Measurements from ENCODE around the gene HCAR3. TPM values are rescaled to one million over a fixed set of nuclear protein-coding genes. Genes with fewer than 3 reads are reported as not detected.
"Not testable (repeated sequence)": the region's sequence is repeated elsewhere in the genome, so short reads cannot be mapped to it uniquely, and the experiment has no call there.

Gene HCAR3
- total RNA-seq, 2 experiments from 2014 or later = not detected

- CTCF ChIA-PET, POLR2A ChIA-PET: not testable (repeated sequence)
Measured at GRCh38 chr12:122680989-122681388, 35.6 kb downstream of the HCAR3 start.

DNA sequence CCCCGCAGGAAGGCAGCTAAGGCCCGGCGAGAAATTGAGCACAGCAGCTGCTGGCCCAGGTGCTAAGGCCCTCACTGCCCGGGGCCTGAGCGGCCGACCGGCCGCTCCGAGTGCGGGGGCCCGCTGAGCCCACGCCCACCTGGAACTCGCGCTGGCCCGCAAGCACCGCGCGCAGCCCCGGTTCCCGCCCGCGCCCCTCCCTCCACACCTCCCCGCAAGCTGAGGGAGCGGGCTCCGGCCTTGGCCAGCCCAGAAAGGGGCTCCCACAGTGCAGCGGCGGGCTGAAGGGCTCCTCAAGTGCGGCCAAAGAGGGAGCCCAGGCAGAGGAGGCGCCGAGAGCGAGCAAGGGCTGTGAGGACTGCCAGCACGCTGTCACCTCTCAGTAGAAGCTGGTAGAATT, 39.8 kb downstream of the HCAR3 start:
- POLR2A ChIA-PET, CTCF ChIA-PET: not testable (repeated sequence)

GRCh38 chr12:122676015-122676414, 40.6 kb downstream of the HCAR3 start:
- CTCF ChIA-PET, POLR2A ChIA-PET: not testable (repeated sequence)

GRCh38 chr12:122672515-122672914, 44.1 kb downstream of the HCAR3 start:
- ChIA-PET POLR2A (no interaction called here), CTCF (no interaction called here)

GRCh38 chr12:122669397-122670070, 47.1 kb downstream of the HCAR3 start:
- ChIA-PET POLR2A (no interaction called here), CTCF (no interaction called here)

- POLR2A ChIA-PET = interaction anchor here (0.6 kb wide), 1 partner anchor 85 kb away, joined by 3 read pairs; no protein-coding TSS in a partner anchor
Measured at GRCh38 chr12:122668268-122668667, 48.3 kb downstream of the HCAR3 start.

DNA sequence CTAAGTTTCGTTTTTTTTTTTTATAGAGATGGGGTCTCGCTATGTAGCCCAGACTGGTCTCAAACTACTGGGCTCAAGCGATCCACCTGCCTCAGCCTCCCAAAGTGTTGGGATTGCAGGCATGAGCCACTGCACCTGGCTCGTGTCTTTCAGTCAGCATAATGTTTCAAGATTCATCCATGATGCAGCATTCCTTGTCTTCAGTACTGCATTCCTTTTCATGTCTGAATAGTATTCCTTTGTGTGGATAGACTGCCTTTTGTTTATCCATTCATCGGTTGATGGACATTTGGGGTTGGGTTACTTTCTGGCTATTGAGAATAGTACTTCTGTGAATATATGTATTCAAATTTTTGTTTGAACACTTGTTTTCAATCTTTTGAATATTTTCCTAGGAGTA, 50.9 kb downstream of the HCAR3 start:
- ChIA-PET CTCF (no interaction called here), POLR2A (no interaction called here)

More at GRCh38 chr12:122668268-122668667, 48.3 kb downstream of the HCAR3 start:
- CTCF ChIA-PET = interaction anchor here (0.6 kb wide), 1 partner anchor 37 kb away, joined by 3 read pairs; no protein-coding TSS in a partner anchor

GRCh38 chr12:122665349-122665748, 51.3 kb downstream of the HCAR3 start:
- ChIA-PET POLR2A (no interaction called here), CTCF (no interaction called here)

Other genes starting within 250 kb of the HCAR3 start
- 10 to 100 TPM; 35.2 to 37.6 TPM for gene ZCCHC8, start 215.9 kb downstream of the HCAR3 start, total RNA-seq
- gene RSRC2, start 189.9 kb downstream of the HCAR3 start, total RNA-seq = 10 to 100 TPM; 84.1 to 89.4 TPM
- 10 to 100 TPM; 90.7 to 97.8 TPM for gene KNTC1, start 189.6 kb downstream of the HCAR3 start, total RNA-seq
- not detected for gene HCAR2, start 13.5 kb downstream of the HCAR3 start, total RNA-seq
- under 1 TPM; 0.08 to 0.15 TPM for gene HCAR1, start 14.0 kb upstream of the HCAR3 start, total RNA-seq
- 10 to 100 TPM; 76.4 to 78.8 TPM for gene DENR, start 36.0 kb upstream of the HCAR3 start, total RNA-seq
- gene CCDC62, start 57.8 kb upstream of the HCAR3 start, total RNA-seq = under 1 TPM; 0.36 to 0.57 TPM
- 10 to 100 TPM; 23.0 to 23.1 TPM for gene HIP1R, start 118.6 kb upstream of the HCAR3 start, total RNA-seq
- gene VPS37B, start 179.3 kb upstream of the HCAR3 start, total RNA-seq = 10 to 100 TPM; 20.1 to 20.7 TPM
- 1 to 10 TPM; 4.5 to 4.8 TPM for gene ABCB9, start 249.7 kb upstream of the HCAR3 start, total RNA-seq